Left hindlimb (tissue), 1 donor: ENCODE measurements around the gene EGFL8.

Experiments used
- DNase-seq: peaks from one replicate; pipeline ENCODE4 v3.0.0-alpha.2; 2018

Gene EGFL8

GRCh38 chr6:32147401-32148132 is 16.8 kb upstream of the EGFL8 start:
- no peak for DNase-seq

- peak; percentile 83 for DNase-seq
These were observed 15.9 kb upstream of the EGFL8 start for GRCh38 chr6:32148289-32149091.

GRCh38 chr6:32149092-32149755 is 15.2 kb upstream of the EGFL8 start:
- no peak for DNase-seq

GRCh38 chr6:32149932-32150870 is 14.2 kb upstream of the EGFL8 start:
- no peak for DNase-seq

- no peak for DNase-seq
These were observed 13.1 kb upstream of the EGFL8 start for GRCh38 chr6:32151181-32151862.

- DNase-seq, result no peak
These were observed 12.3 kb upstream of the EGFL8 start, which contains the start of gene PRRT1 for GRCh38 chr6:32151863-32152768. PRRT1 (minus strand) TSS chr6:32151939; CDS start chr6:32151827, 112 bp downstream.

GRCh38 chr6:32152769-32153563 is 11.4 kb upstream of the EGFL8 start:
- DNase-seq, result no peak

- DNase-seq, result peak; percentile 96
These were observed 10.6 kb upstream of the EGFL8 start, which contains the start of gene PPT2 for GRCh38 chr6:32153564-32154513. PPT2 (plus strand) TSS chr6:32154141; CDS start chr6:32154595, 454 bp downstream.

- DNase-seq, result peak; percentile 72
These were observed 9.8 kb upstream of the EGFL8 start for GRCh38 chr6:32154514-32155161.

GRCh38 chr6:32156891-32157290 is 7.5 kb upstream of the EGFL8 start:
- DNase-seq, result no peak

GRCh38 chr6:32158052-32158451 is 6.3 kb upstream of the EGFL8 start:
- DNase-seq, result no peak

- no peak for DNase-seq
These were observed 686 bp upstream of the EGFL8 start for GRCh38 chr6:32163559-32164258.

- no peak for DNase-seq
These were observed 2.1 kb downstream of the EGFL8 start for GRCh38 chr6:32166411-32167061.

GRCh38 chr6:32167154-32167760 is 2.9 kb downstream of the EGFL8 start:
- no peak for DNase-seq

- no peak for DNase-seq
These were observed 3.4 kb downstream of the EGFL8 start for GRCh38 chr6:32167761-32168262.

- DNase-seq, result no peak
These were observed 4.0 kb downstream of the EGFL8 start for GRCh38 chr6:32168350-32168749.
